Natural killer cell (primary cell): Measurements from ENCODE around the gene TMEM54. TPM values are rescaled to one million over a fixed set of nuclear protein-coding genes. Genes with fewer than 3 reads are reported as not detected.
A peak's percentile ranks its signal among the peaks of the same experiment; 100 is the strongest.

Source experiments
- ATAC-seq, 3 donors: fragments of 150-1000 bp in 2 of 3; fragments of 200-7000 bp in 1 of 3; cut with Tn5 transposase; 1 replicate in 1 of 3; 2 replicates in 2 of 3; pipeline ENCODE4 v1.10.0; 2021; ENCODE audit warnings: mild to moderate bottlenecking in 2 of 3, moderate library complexity in 2 of 3
- DNase-seq, 2 donors: peaks; one replicate each; pipeline versions ENCODE4 v3.0.0 to v3.0.0-alpha.2; 2013 to 2021; ENCODE audit warnings: mixed read lengths in 1 of 2
- H3K27ac ChIP-seq: one replicate; pipeline ENCODE4 v1.5.1; 2013; ENCODE audit warnings: mild to moderate bottlenecking, low read length
- H3K27me3 ChIP-seq: one replicate; pipeline ENCODE4 v1.6.1; 2013; ENCODE audit warnings: low read length; ENCODE audit not compliant: control insufficient read depth, insufficient read depth
- H3K36me3 ChIP-seq: one replicate; pipeline ENCODE4 v1.6.1; 2013; ENCODE audit warnings: low read length; ENCODE audit not compliant: control insufficient read depth, insufficient read depth
- H3K4me1 ChIP-seq: one replicate; pipeline ENCODE4 v1.6.1; 2013; ENCODE audit warnings: low read length; ENCODE audit not compliant: control insufficient read depth, insufficient read depth
- H3K4me3 ChIP-seq: one replicate; pipeline ENCODE4 v1.5.1; 2013; ENCODE audit warnings: low read length
- H3K9me3 ChIP-seq: one replicate; pipeline ENCODE4 v1.6.1; 2013; ENCODE audit warnings: low read length; ENCODE audit not compliant: control insufficient read depth, insufficient read depth
- H3K27ac Mint-ChIP-seq, 2 donors: one replicate each; pipeline ENCODE4 v1.8.0; 2022; ENCODE audit warnings: mild to moderate bottlenecking in 2 of 2, mixed read lengths in 2 of 2, moderate library complexity in 1 of 2
- H3K27me3 Mint-ChIP-seq, 2 donors: one replicate each; pipeline ENCODE4 v1.8.0; 2022; ENCODE audit warnings: low read depth in 2 of 2, mixed read lengths in 2 of 2
- H3K36me3 Mint-ChIP-seq: one replicate; pipeline ENCODE4 v1.8.0; 2022; ENCODE audit warnings: mixed read lengths
- H3K4me1 Mint-ChIP-seq, 2 donors: one replicate each; pipeline ENCODE4 v1.8.0; 2022; ENCODE audit warnings: mixed read lengths in 2 of 2
- H3K4me3 Mint-ChIP-seq: one replicate; pipeline ENCODE4 v1.8.0; 2022; ENCODE audit warnings: mild to moderate bottlenecking, moderate library complexity, mixed read lengths
- H3K9me3 Mint-ChIP-seq, 2 donors: one replicate each; pipeline ENCODE4 v1.8.0; 2022; ENCODE audit warnings: mixed read lengths in 2 of 2
- CTCF ChIP-seq: fragments of 200-600 bp; IDR thresholded peaks from one replicate; pipeline ENCODE4 v1.8.0; 2022; ENCODE audit warnings: antibody characterized with exemption
- WGBS: methylation state at CpG from one replicate; pipeline ENCODE4 v1.1.7; 2013; ENCODE audit warnings: missing lambda C conversion rate; ENCODE audit not compliant: insufficient coverage; 5-methylcytosine and 5-hydroxymethylcytosine counted together
- intact Hi-C: fragments of 100-400 bp; cut with micrococcal nuclease; formaldehyde crosslinking; loops from one replicate; pipeline ENCODE4 v1.14.2; 2022
- total RNA-seq, 4 donors: library from RNA; stranded (reverse); fragments of 120-200 nt in 1 of 4; gene quantifications; one replicate each; pipeline versions ENCODE4 v1.2.3 to v1.2.4, GENCODE V29; 2013 to 2022

Gene TMEM54
- total RNA-seq, 3 donors from 2014 or later (not counting 1 experiment from before 2014, with no cell fraction given): not detected

GRCh38 chr1:32890516-32891240, 10.5 kb downstream of the TMEM54 start:
- peaks cover 17% of the 10 kb centered on the region for H3K4me1 ChIP-seq
- H3K27me3 Mint-ChIP-seq: peaks cover 54 to 64% of the 10 kb centered on the region in 2 donors
- WGBS: 83% methylated on average over 6 of the region's 7 CpGs
- H3K36me3 Mint-ChIP-seq: no peaks in the 10 kb centered on the region
- no peak overlapping the region for H3K4me3 ChIP-seq
- TF ChIP-seq CTCF: no peak
- peak overlapping the region; percentile 40 for H3K4me3 Mint-ChIP-seq
- peaks cover 9 to 15% of the 10 kb centered on the region in 2 donors for H3K4me1 Mint-ChIP-seq
- no peaks in the 10 kb centered on the region for H3K9me3 Mint-ChIP-seq
- H3K9me3 ChIP-seq: no peaks in the 10 kb centered on the region
- no peak for ATAC-seq
- no peak for DNase-seq
- no peaks in the 10 kb centered on the region for H3K36me3 ChIP-seq
- H3K27me3 ChIP-seq: peaks cover 43% of the 10 kb centered on the region
- no peak overlapping the region for H3K27ac Mint-ChIP-seq
- no peak overlapping the region for H3K27ac ChIP-seq
- intact Hi-C loops: no loop called here

- no peaks in the 10 kb centered on the region for H3K9me3 Mint-ChIP-seq
- 96% methylated on average over 3 of the region's 3 CpGs for WGBS
- no peak for TF ChIP-seq CTCF
- H3K27me3 Mint-ChIP-seq: peaks cover 61 to 73% of the 10 kb centered on the region in 2 donors
- DNase-seq (no peak), ATAC-seq (no peak)
- no peak overlapping the region for H3K4me3 Mint-ChIP-seq
- no peaks in the 10 kb centered on the region for H3K36me3 Mint-ChIP-seq
- no peaks in the 10 kb centered on the region for H3K9me3 ChIP-seq
- intact Hi-C loops: no loop called here
- peaks cover 17% of the 10 kb centered on the region for H3K4me1 ChIP-seq
- no peaks in the 10 kb centered on the region for H3K36me3 ChIP-seq
- no peak overlapping the region for H3K27ac Mint-ChIP-seq
- H3K4me1 Mint-ChIP-seq: peaks cover 9 to 23% of the 10 kb centered on the region in 2 donors
- no peak overlapping the region for H3K4me3 ChIP-seq
- H3K27me3 ChIP-seq: peaks cover 46% of the 10 kb centered on the region
- no peak overlapping the region for H3K27ac ChIP-seq
Observed at GRCh38 chr1:32889731-32890278, 11.4 kb downstream of the TMEM54 start.

- Mint-ChIP-seq H3K27ac (no peak overlapping the region), H3K4me1 (peaks cover 9 to 23% of the 10 kb centered on the region in 2 donors), H3K9me3 (no peaks in the 10 kb centered on the region), H3K4me3 (no peak overlapping the region), H3K36me3 (no peaks in the 10 kb centered on the region), H3K27me3 (peaks cover 61 to 78% of the 10 kb centered on the region in 2 donors)
- H3K4me3 ChIP-seq: no peak overlapping the region
- H3K9me3 ChIP-seq: no peaks in the 10 kb centered on the region
- intact Hi-C loops: no loop called here
- 92% methylated on average over 23 of the region's 24 CpGs for WGBS
- H3K4me1 ChIP-seq: peaks cover 16% of the 10 kb centered on the region
- H3K27me3 ChIP-seq: peaks cover 50% of the 10 kb centered on the region
- H3K27ac ChIP-seq: no peak overlapping the region
- no peak for DNase-seq
- ATAC-seq: no peak
- no peak for TF ChIP-seq CTCF
- no peaks in the 10 kb centered on the region for H3K36me3 ChIP-seq
Observed at GRCh38 chr1:32888677-32889420, 12.3 kb downstream of the TMEM54 start.
